AG09319 (cell line): ENCODE results near the gene ST6GALNAC2.
"Not testable (repeated sequence)": the region's sequence is repeated elsewhere in the genome, so short reads cannot be mapped to it uniquely, and the experiment has no call there.

Experiments used
- DNase-seq: peaks from one replicate; pipeline ENCODE4 v3.0.0-alpha.2; 2010; ENCODE audit warnings: low read depth; ENCODE audit errors: extremely low read depth
- TF ChIP-seq, protein P1 (sequence below): IDR thresholded peaks from 2 replicates; pipeline ENCODE4 v1.5.1; 2011; ENCODE audit warnings: low read depth, mild to moderate bottlenecking, inconsistent platforms, low read length, moderate library complexity

The ST6GALNAC2 gene

DNA sequence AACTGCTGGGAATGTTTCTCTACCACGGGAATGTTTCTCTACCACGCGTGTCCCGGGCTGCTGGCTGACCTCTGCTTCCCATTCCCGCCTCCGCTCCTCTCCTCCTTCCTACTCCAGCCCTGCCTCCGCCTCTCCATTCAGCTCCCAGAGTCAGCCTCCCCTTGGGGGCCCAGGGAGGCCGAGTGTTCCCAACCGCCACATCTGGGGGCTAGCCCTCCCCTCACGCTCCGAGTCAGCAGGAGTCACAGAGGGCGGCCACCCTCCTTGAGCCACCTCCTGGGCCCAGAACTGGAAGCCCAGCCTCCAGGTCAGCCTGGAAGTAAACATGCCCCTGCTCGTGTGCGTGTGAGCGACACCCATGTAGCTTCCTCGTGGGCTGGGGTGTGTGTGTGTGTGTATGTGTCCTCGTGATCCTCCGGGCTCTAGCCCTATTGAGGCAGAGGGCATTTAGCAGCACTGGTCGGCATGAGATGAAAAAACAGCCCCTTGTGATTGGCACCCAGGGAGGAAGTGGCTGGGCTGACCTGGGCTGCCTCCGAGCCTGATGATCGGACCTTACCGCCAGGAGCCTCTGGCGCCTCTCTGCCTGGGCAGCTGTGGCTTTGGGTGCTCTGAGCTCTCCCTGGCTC is 55.5 kb downstream of the ST6GALNAC2 start:
- DNase-seq: no peak

DNA sequence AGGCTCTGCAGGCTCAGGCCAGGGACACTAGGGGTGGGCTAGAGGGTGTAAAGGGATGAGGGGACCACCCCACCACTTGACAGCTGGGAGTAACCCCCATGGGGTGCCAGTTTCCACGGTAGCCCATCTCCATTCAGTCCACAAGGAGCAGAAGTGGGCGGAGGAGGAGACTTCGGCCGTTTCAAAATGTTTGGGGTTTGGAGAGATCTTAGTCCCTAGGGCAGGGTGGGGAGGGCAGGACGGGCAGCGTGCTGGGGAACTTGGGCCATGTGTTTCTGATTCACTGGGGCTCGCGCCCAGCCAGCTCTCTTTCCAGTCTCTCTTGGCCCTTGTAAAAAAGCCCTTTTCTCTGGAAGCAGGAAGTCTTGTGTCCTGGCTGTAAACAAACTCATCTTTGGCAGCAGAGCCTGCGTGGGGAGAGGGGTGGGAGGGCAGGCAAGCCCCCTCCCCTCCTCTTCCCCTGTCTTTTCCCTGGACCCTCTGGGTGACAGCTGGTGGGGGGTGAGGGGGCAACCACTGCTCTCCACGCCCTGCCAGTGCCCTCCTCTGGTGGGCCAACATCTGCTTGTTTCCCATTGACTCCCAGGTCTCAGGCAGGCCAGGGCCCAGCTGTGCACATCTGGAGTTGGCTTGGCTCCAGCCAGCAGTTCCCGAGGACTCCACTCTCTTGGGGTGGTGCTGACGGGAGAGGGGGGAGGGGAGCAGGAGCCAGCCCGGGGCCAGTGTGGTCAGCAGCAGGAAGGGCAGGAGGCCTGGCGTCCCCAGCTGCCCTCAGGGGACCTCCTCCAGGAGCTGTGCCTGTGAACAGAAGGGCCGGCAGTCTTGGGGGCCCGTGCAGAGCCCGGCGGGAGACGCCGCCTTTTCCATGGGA is 56.2 kb downstream of the ST6GALNAC2 start:
- TF ChIP-seq, protein P1, sequence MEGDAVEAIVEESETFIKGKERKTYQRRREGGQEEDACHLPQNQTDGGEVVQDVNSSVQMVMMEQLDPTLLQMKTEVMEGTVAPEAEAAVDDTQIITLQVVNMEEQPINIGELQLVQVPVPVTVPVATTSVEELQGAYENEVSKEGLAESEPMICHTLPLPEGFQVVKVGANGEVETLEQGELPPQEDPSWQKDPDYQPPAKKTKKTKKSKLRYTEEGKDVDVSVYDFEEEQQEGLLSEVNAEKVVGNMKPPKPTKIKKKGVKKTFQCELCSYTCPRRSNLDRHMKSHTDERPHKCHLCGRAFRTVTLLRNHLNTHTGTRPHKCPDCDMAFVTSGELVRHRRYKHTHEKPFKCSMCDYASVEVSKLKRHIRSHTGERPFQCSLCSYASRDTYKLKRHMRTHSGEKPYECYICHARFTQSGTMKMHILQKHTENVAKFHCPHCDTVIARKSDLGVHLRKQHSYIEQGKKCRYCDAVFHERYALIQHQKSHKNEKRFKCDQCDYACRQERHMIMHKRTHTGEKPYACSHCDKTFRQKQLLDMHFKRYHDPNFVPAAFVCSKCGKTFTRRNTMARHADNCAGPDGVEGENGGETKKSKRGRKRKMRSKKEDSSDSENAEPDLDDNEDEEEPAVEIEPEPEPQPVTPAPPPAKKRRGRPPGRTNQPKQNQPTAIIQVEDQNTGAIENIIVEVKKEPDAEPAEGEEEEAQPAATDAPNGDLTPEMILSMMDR: peak; percentile 1; the same call in 1 of the 2 replicates
- peak; percentile 91 for DNase-seq

More for the DNA sequence above, 55.5 kb downstream of the ST6GALNAC2 start:
- TF ChIP-seq, protein P1: no peak

DNA sequence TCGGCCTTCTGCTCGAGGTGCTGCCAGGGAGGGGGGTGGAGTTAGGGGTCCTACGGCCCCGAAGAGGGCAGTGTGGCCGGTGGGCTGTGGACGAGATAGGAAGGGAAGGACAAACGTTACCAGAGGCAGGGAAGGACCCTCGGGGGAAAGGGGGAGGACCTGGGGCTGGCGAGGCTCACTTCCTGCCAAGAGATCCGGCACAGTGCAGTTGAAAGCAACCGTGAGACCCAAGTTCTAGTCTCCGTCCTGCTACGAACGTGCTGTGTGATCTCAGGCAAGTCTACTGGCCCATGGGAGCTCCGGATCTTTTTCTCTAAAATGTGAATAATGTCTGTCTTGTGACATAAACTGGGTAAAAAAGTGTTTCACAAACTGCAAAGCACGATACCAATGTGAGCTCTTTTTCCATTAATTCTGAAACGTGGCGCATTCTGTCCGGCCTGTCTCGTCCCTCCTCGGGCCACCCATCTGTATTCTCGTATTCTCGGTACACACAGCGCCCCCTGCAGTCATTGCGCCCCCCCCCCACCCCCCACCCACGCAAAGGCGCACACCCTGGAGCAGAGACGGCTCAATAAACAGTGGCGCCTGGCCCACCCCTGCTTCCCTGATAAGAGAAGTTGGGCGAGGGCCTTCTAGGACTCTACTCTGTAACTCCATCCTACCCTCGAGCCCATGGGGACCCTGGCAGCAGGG is 57.0 kb downstream of the ST6GALNAC2 start:
- DNase-seq: no peak
- TF ChIP-seq, protein P1: peak; percentile 12; the same call in 1 of the 2 replicates

DNA sequence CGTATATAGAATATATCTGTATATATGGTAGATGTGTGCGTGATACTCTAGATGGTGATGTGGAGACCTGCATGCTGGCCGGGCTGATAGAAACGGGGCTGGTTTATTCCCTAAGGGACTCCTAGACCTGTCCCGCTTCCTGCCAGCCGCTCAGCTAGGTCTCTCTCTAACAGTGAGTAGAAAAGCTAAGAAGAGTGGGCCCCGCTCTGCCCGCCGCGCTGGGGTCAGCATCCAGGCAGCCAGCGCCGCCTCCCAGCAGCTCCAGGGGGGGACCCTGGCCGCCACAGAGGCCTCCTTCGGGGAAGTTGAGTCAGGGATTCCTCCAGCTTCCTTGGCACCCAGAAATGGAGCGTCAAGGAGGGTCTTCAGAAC is 57.5 kb downstream of the ST6GALNAC2 start:
- DNase-seq: no peak
- TF ChIP-seq, protein P1: no peak

DNA sequence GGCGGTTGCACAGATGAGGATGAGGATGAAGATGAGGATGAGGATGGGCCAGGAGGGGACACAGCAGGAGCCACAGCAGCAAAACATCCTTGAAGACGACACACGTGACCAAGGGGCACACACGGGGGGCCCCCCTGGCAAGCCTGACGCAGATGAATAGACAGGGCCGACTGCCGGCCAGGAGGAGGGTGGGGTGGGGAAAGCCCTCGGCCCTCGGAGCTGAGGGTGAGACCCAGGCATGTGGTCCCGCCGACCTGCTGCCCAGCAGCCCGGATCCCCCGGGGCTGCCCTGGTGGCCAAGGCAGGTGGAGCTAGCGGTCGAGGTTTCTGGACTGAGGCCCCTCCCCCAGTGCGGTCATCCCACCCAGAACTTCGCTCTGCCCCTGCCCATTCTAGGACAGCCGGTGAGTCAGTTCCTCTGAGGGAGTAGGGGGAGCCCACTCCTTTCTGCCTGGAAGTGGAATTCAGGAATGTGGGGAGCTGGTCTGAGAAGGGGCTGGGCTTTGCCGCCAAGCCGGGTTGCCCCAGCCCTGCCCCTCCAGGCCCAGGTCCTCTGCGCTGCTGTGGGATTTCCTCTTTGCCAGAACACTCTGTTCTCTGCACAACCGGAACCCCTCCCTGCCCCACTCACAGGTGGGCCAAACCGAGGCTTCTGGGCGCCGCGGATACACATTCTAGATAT is 58.1 kb downstream of the ST6GALNAC2 start:
- TF ChIP-seq, protein P1: no peak
- DNase-seq: no peak

DNA sequence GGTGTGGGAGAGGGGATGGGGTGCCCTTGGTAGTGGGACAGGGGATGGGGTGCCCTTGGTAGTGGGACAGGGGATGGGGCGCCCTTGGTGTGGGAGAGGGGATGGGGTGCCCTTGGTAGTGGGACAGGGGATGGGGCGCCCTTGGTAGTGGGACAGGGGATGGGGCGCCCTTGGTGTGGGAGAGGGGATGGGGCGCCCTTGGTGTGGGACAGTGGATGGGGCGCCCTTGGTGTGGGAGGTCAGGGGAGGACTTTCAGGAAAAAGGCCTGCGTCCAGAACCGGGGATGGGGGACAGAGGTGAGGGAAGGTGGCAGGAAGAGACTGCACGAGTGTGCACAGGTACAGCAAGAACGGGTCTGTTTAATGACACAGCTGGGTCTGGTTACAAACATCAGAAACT is 58.6 kb downstream of the ST6GALNAC2 start:
- DNase-seq: not testable (repeated sequence)

DNA sequence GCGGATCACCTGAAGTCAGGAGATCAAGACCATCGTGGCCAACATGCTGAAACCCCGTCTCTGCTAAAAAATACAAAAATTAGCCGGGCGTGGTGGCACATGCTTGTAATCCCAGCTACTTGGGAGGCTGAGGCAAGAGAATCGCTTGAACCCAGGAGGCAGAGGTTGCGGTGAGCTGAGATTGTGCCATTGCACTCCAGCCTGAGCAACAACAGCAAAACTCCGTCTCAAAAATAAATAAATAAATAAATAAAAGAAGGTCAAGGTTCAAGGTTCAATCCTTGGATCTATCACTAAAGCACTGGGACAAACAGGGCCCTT is 60.2 kb downstream of the ST6GALNAC2 start:
- DNase-seq: not testable (repeated sequence)
